ENCODE data around the gene GH1.

- no peak for TF ChIP-seq POLR2A (IDR thresholded peaks at IDR 0.05)
- no peak for TF ChIP-seq POLR2AphosphoS5 (IDR thresholded peaks at IDR 0.05)
- TF ChIP-seq CTCF (IDR thresholded peaks at IDR 0.05): no peak
- TF ChIP-seq EP300 (IDR thresholded peaks at IDR 0.05): no peak
Observed at GRCh38 chr17:63947711-63948330, 29.2 kb upstream of the GH1 start.

Data from upper lobe of left lung (tissue), 4 donors.